Measurements from ENCODE around the gene GGA3.

Gene GGA3

DNA sequence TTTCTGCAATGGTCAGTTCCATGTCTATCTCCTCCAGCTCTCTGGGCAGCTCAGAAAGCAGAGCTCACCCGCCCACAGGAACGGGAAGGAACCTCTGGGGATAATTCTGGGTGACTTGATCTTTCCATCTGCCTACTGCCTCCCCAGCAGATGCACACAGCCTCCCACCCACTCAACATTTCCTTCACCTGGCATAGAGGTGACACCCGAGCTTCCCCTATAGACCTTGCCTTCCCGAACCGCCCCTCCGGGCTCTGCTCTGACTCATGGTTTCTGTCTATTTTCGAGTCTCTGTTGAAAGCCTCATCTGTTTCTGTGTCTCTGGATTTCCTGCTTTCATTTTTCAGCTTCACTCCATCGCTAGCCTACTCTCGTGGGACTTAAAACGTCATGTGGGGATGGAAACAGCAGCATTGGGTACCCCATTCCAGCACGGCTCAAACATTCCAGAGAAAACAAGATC lies 11.4 kb downstream of the GGA3 start:
- TF ChIP-seq, protein P1, sequence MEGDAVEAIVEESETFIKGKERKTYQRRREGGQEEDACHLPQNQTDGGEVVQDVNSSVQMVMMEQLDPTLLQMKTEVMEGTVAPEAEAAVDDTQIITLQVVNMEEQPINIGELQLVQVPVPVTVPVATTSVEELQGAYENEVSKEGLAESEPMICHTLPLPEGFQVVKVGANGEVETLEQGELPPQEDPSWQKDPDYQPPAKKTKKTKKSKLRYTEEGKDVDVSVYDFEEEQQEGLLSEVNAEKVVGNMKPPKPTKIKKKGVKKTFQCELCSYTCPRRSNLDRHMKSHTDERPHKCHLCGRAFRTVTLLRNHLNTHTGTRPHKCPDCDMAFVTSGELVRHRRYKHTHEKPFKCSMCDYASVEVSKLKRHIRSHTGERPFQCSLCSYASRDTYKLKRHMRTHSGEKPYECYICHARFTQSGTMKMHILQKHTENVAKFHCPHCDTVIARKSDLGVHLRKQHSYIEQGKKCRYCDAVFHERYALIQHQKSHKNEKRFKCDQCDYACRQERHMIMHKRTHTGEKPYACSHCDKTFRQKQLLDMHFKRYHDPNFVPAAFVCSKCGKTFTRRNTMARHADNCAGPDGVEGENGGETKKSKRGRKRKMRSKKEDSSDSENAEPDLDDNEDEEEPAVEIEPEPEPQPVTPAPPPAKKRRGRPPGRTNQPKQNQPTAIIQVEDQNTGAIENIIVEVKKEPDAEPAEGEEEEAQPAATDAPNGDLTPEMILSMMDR (IDR thresholded peaks at IDR 0.05; ENCODE audit: insufficient read depth, low read depth, low read length, missing control alignments), result no peak
- DNase-seq (ENCODE audit: low read depth), result peak; percentile 70
- no peak overlapping the region for H3K4me3 ChIP-seq (ENCODE audit: low read length)

DNA sequence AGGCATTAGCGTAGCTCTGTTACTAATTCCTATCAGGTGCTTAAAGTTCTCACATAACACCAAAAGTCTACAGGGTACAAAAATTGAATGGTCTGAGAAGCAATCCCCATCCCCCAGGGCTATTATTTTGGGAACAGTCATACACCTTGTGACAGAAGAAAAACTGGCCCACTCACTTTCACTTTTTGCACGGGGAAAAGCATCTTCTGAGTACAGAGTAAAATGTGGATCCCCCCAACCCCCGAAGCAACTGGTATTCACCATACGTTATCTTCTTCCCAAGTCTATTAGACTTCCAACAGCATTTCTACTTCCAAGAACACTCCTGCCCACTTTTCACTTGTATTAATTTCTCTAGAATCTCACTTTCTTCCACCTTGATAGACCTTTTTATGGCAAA lies 11.8 kb downstream of the GGA3 start:
- TF ChIP-seq, protein P1 (IDR thresholded peaks at IDR 0.05; ENCODE audit: insufficient read depth, low read depth, low read length, missing control alignments), result no peak
- no peak for DNase-seq (ENCODE audit: low read depth)
- no peak overlapping the region for H3K4me3 ChIP-seq (ENCODE audit: low read length)

DNA sequence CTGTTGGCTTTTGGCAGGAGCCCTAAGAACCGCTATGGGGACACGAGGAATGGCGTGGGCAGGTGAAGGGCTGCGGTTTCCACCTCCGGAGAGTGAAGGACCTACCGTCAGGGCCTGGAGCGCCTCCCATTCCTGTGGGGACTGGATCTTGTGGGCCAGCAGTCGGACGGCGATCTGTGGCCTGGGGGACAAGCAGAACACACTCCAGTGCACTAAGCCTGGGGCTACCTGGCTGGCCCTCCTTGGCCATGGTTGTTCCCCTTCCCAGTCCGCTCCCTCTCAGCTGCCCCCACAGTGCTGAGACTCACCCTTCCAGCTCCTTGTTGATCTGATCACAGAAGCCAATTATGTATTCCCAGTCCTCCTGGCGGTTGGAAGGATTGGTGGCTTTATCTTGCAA lies 15.0 kb downstream of the GGA3 start:
- no peak overlapping the region for H3K4me3 ChIP-seq (ENCODE audit: low read length)
- TF ChIP-seq, protein P1 (IDR thresholded peaks at IDR 0.05; ENCODE audit: insufficient read depth, low read depth, low read length, missing control alignments), result no peak
- no peak for DNase-seq (ENCODE audit: low read depth)

DNA sequence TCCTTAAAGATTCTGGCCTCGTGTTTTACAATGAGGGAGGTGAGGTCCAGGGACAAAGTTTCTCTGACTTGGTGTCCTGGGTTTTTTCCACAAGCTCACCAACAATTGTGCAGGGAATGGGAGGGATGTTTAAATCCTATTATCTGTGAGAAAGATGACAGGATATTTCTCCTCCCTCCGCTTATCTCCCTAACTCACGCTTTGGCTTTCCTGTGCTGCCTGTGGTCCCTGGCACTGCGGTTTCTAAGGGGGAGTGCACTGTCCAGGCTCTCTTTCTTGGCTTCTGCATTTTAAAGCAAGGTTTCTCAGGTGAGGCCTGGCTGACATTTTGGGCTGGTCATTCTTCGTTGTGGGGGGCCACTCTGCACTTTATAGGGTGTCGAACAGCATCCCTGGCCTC lies 16.4 kb downstream of the GGA3 start:
- DNase-seq (ENCODE audit: low read depth), result no peak
- TF ChIP-seq, protein P1 (IDR thresholded peaks at IDR 0.05; ENCODE audit: insufficient read depth, low read depth, low read length, missing control alignments), result no peak
- no peak overlapping the region for H3K4me3 ChIP-seq (ENCODE audit: low read length)

DNA sequence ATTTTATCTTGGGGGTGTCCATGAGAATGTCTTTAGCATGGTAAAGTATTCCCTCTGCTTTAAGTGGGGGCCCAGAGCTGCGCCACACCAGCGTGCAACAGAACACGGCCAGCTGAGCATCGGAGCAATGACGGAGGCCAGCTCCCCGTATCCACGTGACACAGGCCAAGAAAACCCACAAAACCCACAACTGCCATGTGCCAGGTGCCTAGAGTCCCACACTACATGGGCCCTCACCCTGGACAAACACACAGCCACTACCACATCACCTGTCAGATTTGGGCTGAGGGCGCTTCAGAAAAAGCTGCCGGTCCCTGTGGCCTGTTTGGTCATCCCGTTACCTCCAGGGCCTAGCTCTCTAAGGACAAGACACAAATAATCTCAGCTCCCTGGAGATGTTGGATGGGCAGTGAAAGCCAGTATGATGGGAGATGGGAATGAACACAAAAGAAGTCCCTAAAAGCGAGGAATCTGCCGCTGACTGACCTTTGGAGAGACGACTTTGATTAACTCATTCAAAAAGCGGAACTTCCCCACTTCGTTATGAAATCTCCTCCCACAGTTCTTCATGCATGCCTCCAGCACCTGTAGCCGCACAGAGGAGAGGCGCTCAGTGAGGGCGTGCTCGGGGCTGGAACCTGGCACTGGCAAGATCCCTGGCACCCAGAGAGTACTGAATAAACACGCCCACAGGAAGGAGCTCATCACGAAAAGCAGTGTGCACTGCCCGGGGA lies 17.1 kb downstream of the GGA3 start:
- no peak overlapping the region for H3K4me3 ChIP-seq (ENCODE audit: low read length)
- TF ChIP-seq, protein P1 (IDR thresholded peaks at IDR 0.05; ENCODE audit: insufficient read depth, low read depth, low read length, missing control alignments), result no peak
- DNase-seq (ENCODE audit: low read depth), result no peak

DNA sequence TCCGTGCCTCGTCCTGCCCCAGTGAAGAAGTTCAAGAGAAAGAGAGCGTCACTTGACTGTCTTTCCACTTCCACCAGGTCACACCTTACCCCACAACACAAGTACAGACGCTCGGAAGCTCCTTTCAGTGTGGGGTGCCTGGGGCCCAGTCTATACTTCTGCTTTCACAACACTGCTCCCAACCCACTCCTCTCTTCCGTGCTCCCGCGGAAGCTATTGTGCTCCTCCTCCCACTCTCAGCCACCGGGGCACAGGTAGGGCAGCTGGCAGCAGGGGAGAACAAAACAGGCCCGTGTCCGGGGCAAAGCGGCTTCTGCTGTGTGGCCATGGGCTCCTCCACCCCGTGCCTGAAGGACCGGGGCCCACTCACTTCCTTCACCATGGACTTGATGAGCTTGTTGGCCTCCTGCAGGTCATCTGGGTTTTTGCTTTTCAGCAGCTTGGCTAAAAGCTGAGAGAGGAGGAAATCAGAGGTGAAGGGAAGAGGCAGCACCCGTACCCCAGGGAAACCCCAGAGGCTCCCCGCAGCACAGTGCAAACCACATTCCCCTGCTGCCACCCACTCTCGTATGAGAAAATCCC lies 18.9 kb downstream of the GGA3 start:
- TF ChIP-seq, protein P1 (IDR thresholded peaks at IDR 0.05; ENCODE audit: insufficient read depth, low read depth, low read length, missing control alignments), result no peak
- H3K4me3 ChIP-seq (ENCODE audit: low read length), result no peak overlapping the region
- DNase-seq (ENCODE audit: low read depth), result no peak

All from epithelial cell of esophagus (primary cell).